HL-60/S4 treated with retinoic acid at 250 ng/mL for 4 days and 3 days (cell line): ENCODE measurements around the gene USP47.

Experiments used
- in situ Hi-C: fragments of 300-500 bp; cut with MboI; formaldehyde crosslinking; loops from 2 replicates; pipeline ENCODE4 v1.7.0; 2022; ENCODE audit warnings: low sequenced_read_pairs

USP47 gene

DNA sequence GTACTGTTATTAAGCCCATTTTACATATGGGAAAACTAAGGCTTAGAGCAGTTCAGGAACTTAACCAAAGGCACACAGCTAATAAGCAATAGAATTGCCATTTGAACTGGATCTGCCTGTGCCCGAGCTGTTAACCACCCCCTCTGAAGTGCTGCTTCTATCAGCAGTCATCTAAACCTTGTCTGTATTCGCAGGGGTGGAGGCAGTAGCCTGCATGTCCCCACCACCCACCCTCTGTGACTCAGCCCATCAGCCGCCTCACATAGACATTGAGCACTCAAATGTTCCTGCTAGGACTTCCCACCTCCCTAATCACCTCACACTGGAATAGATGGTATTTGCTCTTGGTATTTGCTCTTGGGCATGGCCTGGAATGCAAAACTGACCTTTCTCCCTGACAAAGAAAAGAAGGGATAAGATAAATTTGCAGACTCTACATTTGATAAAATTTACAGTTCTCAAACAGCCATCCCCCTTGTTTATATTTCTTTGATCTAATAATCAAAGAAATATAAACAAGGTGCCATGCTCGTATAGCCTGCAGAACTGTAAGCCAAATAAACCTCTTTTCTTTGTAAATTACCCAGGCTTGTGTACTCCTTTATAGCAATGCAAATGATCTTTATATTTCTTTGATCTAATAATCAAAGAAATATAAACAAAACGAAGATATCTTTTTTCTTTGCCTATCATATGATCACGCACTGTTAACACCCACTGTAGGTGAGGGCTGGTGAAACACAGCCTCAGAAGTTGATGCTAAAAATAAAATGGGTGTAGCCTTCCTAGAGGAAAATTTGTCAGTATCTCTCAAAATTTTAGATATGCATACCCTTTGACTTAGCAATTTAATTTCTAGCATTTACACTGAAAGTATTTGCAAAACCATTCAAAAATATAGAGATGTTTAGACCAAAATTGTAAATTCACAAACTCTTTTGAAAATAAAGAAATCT lies 150.8 kb downstream of the USP47 start:
- in situ Hi-C loops: no loop called here

- in situ Hi-C loops: no loop called here
These were observed 152.1 kb downstream of the USP47 start for GRCh38 chr11:11993839-11994238.

DNA sequence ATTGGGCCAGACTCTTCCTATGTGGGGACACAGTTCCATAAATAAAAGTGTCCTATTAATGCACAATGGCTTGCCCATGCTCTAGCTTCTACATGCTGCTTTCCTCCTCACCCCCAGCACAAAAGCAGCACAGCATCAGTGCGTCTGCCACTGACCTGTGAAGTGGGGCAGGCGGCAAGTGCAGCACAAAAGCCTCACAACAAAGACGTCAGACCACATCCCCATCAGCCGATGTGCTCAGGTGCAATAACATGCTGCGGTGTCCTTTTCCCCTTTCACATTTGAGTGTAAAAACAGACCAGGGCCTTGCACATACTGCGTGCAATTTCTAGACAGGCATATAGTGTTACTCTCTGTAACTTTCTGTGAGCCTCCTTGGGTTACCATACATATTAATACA lies 153.8 kb downstream of the USP47 start:
- in situ Hi-C loops: no loop called here

GRCh38 chr11:11996321-11997048 lies 154.7 kb downstream of the USP47 start:
- in situ Hi-C loops: no loop called here

GRCh38 chr11:11997049-11997322 lies 155.2 kb downstream of the USP47 start:
- in situ Hi-C loops: no loop called here

- in situ Hi-C loops: no loop called here
These were observed 156.5 kb downstream of the USP47 start for GRCh38 chr11:11998091-11998781.

DNA sequence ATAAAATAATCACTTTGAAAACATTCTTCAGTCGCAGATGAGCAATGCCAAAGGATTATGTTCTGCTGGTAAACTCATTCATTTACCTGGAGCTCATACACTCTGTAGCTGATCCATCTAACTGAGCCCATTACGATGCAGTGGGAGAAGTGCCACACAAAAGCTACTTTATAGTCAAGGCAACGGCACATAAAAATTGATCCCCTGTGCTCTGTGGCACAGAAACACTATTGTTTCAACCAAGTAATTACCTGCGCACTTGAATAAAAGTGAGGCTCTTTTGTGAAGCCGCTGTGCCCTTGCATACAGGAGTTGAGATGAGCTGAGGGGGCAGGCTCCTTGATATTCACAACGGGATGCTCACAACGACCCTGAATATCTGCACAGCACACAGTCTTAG lies 159.4 kb downstream of the USP47 start:
- in situ Hi-C loops: no loop called here

GRCh38 chr11:12003336-12003735 lies 161.6 kb downstream of the USP47 start:
- in situ Hi-C loops: no loop called here

- in situ Hi-C loops: no loop called here
These were observed 162.0 kb downstream of the USP47 start for GRCh38 chr11:12003815-12004214.

DNA sequence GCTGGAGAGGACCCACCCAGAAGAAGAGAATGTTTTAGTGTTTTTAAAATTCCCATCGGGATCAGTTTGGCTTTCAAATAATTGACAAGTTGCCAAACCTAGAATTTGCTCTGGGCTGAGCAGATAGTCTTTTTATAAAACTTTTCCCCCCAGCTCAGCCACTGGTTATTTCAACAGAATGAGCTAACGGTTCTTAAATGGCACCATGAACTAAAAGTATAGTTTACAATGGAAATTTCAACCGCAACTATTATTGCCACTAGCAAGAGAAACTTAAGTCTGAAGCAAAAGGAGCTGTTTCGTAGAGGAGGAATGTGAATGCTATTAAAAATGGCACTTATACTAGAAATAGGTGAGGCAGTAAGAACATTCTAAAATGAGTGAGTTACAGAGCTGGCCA lies 163.3 kb downstream of the USP47 start:
- in situ Hi-C loops: no loop called here

DNA sequence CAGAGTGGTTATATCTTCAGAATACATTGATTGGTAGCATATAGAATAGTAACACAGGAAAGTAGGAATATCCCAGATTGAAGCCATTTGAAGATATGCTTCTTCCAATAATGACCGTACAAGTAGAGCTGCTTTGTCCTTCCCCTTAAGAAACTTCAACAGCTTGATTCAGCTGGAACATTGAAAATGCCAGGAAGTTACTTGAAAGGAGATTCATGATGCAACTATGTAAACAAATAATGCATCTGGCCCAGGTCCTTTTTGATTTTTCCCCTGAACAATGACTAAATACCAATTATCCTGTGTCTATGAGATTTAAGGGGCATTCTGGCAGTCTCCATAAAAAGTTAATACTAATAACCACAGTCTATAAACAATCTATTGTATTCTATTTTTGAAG lies 163.7 kb downstream of the USP47 start:
- in situ Hi-C loops: no loop called here

GRCh38 chr11:12006552-12007229 lies 164.9 kb downstream of the USP47 start:
- in situ Hi-C loops: no loop called here

DNA sequence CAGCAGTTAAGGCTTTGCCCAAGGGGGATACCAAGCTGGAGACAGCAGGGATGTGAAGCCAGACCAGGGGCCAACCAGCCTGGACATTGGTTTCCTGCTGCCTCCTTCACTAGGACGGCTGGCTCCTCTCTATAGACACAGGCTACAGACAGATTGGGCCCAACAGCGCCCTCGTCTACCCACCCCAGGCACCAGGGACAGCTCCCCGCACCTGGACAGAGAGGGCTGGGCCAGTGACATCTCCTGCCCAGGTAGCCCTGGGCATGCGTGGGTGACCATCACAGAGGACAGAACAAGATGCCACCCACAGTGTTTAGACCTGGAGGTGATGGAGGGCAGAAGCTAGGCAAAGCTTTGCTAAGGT lies 165.4 kb downstream of the USP47 start:
- in situ Hi-C loops: no loop called here

DNA sequence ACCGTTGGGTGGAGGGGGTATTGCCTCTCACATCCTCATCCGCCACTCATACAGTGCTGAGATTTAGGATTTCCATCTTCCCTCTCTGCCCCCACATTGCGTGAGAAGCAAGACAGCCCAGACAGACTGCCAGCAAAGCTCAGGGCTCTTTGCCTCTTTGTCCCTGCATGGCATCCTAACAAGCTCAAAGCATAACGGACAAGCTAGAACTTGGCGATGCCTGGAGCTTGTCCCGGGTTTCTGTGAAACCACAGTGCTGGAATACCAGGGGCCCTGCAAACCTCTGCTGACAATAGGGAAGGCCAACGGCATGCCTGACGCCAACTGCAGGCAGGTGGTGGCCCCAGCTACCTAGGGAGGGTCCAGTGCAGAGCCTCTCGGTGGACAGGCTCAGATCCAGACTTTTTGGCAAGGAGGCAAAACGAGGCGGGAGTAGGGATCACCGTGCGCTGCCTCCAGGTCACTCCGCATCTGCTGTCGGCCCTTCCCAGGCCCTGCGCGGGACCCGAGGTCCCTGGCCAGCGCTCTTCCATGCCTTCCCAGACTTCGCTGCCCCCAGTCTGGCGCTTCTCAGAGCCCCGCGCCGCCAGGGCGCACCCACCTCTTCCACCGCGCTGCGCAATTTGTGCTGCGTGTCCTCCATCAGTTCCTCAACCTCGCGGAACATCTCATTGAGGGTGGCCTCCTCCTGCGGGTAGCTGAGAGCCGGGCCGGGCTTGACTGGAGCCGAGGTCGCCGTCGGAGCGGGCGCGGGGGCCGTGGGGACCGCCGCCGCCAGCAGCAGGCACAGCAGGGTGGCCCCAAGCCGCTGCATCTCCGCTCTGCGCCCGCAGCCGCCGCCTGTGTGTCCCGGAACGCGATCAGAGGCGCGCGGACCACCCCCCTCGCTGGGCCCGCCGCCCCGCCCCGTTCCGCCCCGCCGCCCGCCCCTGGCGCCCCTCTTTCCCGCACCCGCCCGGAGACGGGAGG lies 166.3 kb downstream of the USP47 start, which contains the start of gene DKK3:
Gene DKK3 (minus strand): TSS at position 858 of the 969 bp plus-strand sequence. CDS start 44 bp downstream, at position 814.
- in situ Hi-C loops: no loop called here
